Activated gamma-delta T cell (primary cell): ENCODE measurements around the gene APBB1.

ENCODE experiments used
- DNase-seq: peaks from one replicate; lab custom pipeline; 2025; lab: John Stamatoyannopoulos, UW

APBB1 gene

DNA sequence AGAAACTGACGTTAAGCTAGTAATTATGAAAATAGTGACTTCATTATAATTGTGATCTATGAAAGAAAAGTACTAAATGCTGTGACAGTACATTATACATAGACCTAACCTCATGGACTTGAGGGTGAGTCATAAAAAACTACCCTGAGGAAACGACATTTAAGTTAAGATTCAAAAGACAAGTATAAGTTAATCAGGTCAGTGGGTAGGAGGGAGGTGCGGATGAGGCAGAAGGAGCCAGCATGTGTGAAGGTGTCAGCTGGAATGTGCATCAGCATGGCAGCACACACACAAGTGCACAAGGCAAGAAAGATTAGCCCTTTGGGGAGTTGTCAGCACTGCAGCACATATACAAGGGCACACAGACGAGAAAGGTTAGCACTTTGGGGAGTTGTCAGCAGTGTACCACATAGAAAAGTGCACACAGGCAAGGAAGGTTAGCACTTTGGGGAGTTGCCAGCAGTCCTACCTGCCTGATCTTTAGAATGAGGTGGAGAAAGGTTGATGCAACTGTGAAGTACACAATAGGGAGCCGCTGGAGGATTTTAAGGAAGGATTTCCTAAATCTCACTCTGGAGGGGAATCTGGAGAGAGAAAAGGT is 67.0 kb downstream of the APBB1 start:
- no peak for DNase-seq

DNA sequence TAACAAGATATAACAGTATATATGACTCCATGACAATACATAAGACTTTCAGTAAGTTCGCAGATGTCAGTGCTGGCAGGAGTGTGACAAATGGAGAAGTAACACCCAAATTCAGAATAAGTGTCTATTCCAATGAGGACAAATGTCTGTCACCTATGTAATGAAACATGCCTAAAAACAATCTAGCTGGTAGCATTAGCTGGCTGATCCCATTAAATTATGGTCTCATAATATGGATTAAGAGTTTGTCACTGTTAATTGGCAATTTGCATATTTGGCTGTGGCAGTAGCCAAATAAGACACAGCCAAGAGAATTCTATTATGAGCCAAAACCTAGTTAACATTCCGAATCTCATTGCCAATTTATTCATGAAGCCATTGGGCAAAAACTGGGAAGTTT is 68.4 kb downstream of the APBB1 start:
- DNase-seq = no peak

DNA sequence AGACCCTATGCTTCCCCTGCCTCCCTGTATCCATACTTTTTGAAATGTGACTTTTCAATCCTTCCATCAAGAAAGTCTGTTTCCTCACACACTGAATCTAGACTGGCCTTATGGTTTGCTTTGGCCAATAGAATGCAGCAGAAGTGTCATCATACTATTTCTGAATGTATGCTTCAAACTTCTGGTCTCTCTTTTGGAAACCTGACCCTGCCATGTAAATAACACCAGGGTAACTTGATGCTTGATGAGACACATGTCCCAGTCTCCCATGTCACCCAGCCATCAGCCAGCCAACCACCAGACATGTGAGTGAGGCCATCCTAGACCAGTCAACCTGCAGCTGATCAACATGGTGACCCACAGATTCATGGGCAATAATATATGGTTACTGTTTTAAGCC is 68.9 kb downstream of the APBB1 start:
- DNase-seq = no peak

DNA sequence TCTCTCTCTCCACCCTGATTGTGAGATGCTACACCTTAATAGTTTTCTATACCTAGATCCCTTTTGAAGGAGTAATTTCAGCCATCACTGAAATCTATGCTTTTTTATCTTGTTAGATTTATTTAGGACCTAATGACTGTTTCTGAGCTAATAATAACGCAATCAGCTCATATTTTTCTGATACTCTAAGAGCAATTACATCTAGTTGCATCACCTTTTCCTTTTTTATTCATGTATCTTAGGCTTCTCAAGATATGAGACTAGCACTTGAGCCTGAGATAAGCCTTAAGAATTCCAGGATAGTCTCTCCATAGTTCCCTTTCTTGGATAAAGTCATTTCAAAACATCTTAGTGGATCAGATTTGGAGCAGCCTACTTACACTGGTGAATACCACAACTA is 73.5 kb downstream of the APBB1 start:
- DNase-seq = no peak
